Natural killer cell (primary cell): ENCODE results near the gene WDFY3. TPM values are rescaled to one million over a fixed set of nuclear protein-coding genes. Genes with fewer than 3 reads are reported as not detected.

Experiments used
- ATAC-seq, 3 donors: fragments of 150-1000 bp in 2 of 3; fragments of 200-7000 bp in 1 of 3; cut with Tn5 transposase; 1 replicate in 1 of 3; 2 replicates in 2 of 3; pipeline ENCODE4 v1.10.0; 2021; ENCODE audit warnings: mild to moderate bottlenecking in 2 of 3, moderate library complexity in 2 of 3
- DNase-seq, 2 donors: peaks; one replicate each; pipeline versions ENCODE4 v3.0.0 to v3.0.0-alpha.2; 2013 to 2021; ENCODE audit warnings: mixed read lengths in 1 of 2
- H3K27ac ChIP-seq: one replicate; pipeline ENCODE4 v1.5.1; 2013; ENCODE audit warnings: mild to moderate bottlenecking, low read length
- H3K27me3 ChIP-seq: one replicate; pipeline ENCODE4 v1.6.1; 2013; ENCODE audit warnings: low read length; ENCODE audit not compliant: control insufficient read depth, insufficient read depth
- H3K36me3 ChIP-seq: one replicate; pipeline ENCODE4 v1.6.1; 2013; ENCODE audit warnings: low read length; ENCODE audit not compliant: control insufficient read depth, insufficient read depth
- H3K4me1 ChIP-seq: one replicate; pipeline ENCODE4 v1.6.1; 2013; ENCODE audit warnings: low read length; ENCODE audit not compliant: control insufficient read depth, insufficient read depth
- H3K4me3 ChIP-seq: one replicate; pipeline ENCODE4 v1.5.1; 2013; ENCODE audit warnings: low read length
- H3K9me3 ChIP-seq: one replicate; pipeline ENCODE4 v1.6.1; 2013; ENCODE audit warnings: low read length; ENCODE audit not compliant: control insufficient read depth, insufficient read depth
- H3K27ac Mint-ChIP-seq, 2 donors: one replicate each; pipeline ENCODE4 v1.8.0; 2022; ENCODE audit warnings: mild to moderate bottlenecking in 2 of 2, mixed read lengths in 2 of 2, moderate library complexity in 1 of 2
- H3K27me3 Mint-ChIP-seq, 2 donors: one replicate each; pipeline ENCODE4 v1.8.0; 2022; ENCODE audit warnings: low read depth in 2 of 2, mixed read lengths in 2 of 2
- H3K36me3 Mint-ChIP-seq: one replicate; pipeline ENCODE4 v1.8.0; 2022; ENCODE audit warnings: mixed read lengths
- H3K4me1 Mint-ChIP-seq, 2 donors: one replicate each; pipeline ENCODE4 v1.8.0; 2022; ENCODE audit warnings: mixed read lengths in 2 of 2
- H3K4me3 Mint-ChIP-seq: one replicate; pipeline ENCODE4 v1.8.0; 2022; ENCODE audit warnings: mild to moderate bottlenecking, moderate library complexity, mixed read lengths
- H3K9me3 Mint-ChIP-seq, 2 donors: one replicate each; pipeline ENCODE4 v1.8.0; 2022; ENCODE audit warnings: mixed read lengths in 2 of 2
- WGBS: methylation state at CpG from one replicate; pipeline ENCODE4 v1.1.7; 2013; ENCODE audit warnings: missing lambda C conversion rate; ENCODE audit not compliant: insufficient coverage; 5-methylcytosine and 5-hydroxymethylcytosine counted together
- intact Hi-C: fragments of 100-400 bp; cut with micrococcal nuclease; formaldehyde crosslinking; loops from one replicate; pipeline ENCODE4 v1.14.2; 2022
- total RNA-seq, 4 donors: library from RNA; stranded (reverse); fragments of 120-200 nt in 1 of 4; gene quantifications; one replicate each; pipeline versions ENCODE4 v1.2.3 to v1.2.4, GENCODE V29; 2013 to 2022
- TF ChIP-seq, protein P1 (sequence below): fragments of 200-600 bp; IDR thresholded peaks from one replicate; pipeline ENCODE4 v1.8.0; 2022; ENCODE audit warnings: antibody characterized with exemption

The WDFY3 gene
- total RNA-seq, 3 donors from 2014 or later (not counting 1 experiment from before 2014, with no cell fraction given): 2.5 to 7.2 (median 6.0) TPM

DNA sequence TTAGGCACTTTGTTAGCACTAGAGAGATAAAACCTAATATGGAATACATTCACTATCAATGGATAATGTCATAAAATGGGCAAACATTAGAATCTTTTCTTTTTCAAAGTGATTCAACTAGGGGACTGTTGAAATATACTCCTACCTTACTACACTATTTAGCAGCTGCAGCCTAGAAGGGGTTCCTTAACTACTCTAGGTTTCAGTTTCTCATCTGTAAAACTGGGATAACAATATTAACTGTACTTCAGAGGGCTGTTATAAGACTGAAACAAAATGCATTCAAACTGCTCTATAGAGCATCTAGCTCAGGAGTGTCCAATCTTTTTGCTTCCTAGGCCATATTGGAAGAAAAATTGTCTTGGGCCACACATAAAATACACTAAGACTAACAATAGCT, 236.1 kb downstream of the WDFY3 start:
- Histone ChIP-seq H3K36me3 (no peaks in the 10 kb centered on the region), H3K27ac (no peak overlapping the region), H3K27me3 (no peaks in the 10 kb centered on the region), H3K9me3 (no peaks in the 10 kb centered on the region), H3K4me3 (no peak overlapping the region), H3K4me1 (no peaks in the 10 kb centered on the region)
- ATAC-seq: no peak
- Mint-ChIP-seq H3K9me3 (peaks cover 0 to 6% of the 10 kb centered on the region in 2 donors), H3K27me3 (no peaks in the 10 kb centered on the region), H3K27ac (no peak overlapping the region), H3K4me3 (no peak overlapping the region), H3K36me3 (no peaks in the 10 kb centered on the region), H3K4me1 (no peaks in the 10 kb centered on the region)
- intact Hi-C loops: no loop called here
- DNase-seq: no peak
- TF ChIP-seq, protein P1, sequence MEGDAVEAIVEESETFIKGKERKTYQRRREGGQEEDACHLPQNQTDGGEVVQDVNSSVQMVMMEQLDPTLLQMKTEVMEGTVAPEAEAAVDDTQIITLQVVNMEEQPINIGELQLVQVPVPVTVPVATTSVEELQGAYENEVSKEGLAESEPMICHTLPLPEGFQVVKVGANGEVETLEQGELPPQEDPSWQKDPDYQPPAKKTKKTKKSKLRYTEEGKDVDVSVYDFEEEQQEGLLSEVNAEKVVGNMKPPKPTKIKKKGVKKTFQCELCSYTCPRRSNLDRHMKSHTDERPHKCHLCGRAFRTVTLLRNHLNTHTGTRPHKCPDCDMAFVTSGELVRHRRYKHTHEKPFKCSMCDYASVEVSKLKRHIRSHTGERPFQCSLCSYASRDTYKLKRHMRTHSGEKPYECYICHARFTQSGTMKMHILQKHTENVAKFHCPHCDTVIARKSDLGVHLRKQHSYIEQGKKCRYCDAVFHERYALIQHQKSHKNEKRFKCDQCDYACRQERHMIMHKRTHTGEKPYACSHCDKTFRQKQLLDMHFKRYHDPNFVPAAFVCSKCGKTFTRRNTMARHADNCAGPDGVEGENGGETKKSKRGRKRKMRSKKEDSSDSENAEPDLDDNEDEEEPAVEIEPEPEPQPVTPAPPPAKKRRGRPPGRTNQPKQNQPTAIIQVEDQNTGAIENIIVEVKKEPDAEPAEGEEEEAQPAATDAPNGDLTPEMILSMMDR: no peak

DNA sequence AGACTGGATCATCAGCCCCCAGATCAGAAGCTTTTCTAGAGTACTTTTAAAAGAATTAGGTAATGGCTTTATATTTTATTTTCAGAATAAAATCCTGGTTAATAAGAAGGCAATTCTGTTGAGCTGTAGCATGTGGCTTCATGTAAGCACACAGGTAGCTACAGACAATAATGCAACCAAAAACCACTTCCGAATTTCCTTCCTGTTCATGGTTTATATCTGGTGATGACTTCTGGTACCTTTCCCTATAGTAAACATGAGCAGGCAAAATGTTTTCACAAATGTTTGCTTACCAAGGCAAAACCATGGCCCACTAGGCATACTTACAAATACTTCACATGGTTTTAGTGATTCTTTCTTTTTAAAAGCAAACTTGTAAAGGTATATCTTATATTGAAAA, 239.0 kb downstream of the WDFY3 start:
- H3K36me3 Mint-ChIP-seq: no peaks in the 10 kb centered on the region
- TF ChIP-seq, protein P1: no peak
- DNase-seq: no peak
- Histone ChIP-seq H3K27me3 (no peaks in the 10 kb centered on the region), H3K36me3 (no peaks in the 10 kb centered on the region), H3K27ac (no peak overlapping the region), H3K4me1 (no peaks in the 10 kb centered on the region), H3K4me3 (no peak overlapping the region), H3K9me3 (no peaks in the 10 kb centered on the region)
- no peak overlapping the region for H3K27ac Mint-ChIP-seq
- intact Hi-C loops: no loop called here
- peaks cover 0 to 2% of the 10 kb centered on the region in 2 donors for H3K27me3 Mint-ChIP-seq
- peaks cover 0 to 6% of the 10 kb centered on the region in 2 donors for H3K9me3 Mint-ChIP-seq
- H3K4me1 Mint-ChIP-seq: no peaks in the 10 kb centered on the region
- WGBS: 100% methylated on average over 1 of the region's 1 CpG
- no peak overlapping the region for H3K4me3 Mint-ChIP-seq
- no peak for ATAC-seq

DNA sequence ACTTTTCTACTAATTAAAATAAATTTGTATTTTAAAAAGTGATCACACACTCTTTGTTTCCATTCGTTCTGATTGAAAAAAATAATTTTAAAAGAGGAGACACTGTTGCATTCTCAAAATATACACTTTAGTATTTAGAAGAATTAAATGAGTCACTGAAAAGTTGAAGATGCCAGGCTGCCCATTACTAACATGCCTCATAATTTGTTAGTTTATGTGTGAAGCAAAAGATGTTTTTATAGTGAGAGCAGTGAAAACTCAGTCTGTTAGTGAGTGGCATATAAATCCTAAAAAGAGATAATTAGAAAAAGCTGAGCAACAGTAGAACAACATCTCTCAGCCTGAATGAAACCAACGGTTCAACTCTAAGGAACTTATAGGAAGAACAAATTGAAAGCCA, 240.1 kb downstream of the WDFY3 start:
- H3K4me3 ChIP-seq: no peak overlapping the region
- H3K9me3 Mint-ChIP-seq: peaks cover 0 to 6% of the 10 kb centered on the region in 2 donors
- DNase-seq (no peak), ATAC-seq (no peak)
- intact Hi-C loops: no loop called here
- no peak overlapping the region for H3K27ac ChIP-seq
- H3K36me3 Mint-ChIP-seq: no peaks in the 10 kb centered on the region
- WGBS: 67% methylated on average over 1 of the region's 2 CpGs
- H3K27me3 ChIP-seq: no peaks in the 10 kb centered on the region
- no peaks in the 10 kb centered on the region for H3K36me3 ChIP-seq
- H3K4me3 Mint-ChIP-seq: no peak overlapping the region
- H3K9me3 ChIP-seq: no peaks in the 10 kb centered on the region
- H3K4me1 Mint-ChIP-seq: no peaks in the 10 kb centered on the region
- TF ChIP-seq, protein P1: no peak
- no peak overlapping the region for H3K27ac Mint-ChIP-seq
- H3K4me1 ChIP-seq: no peaks in the 10 kb centered on the region
- H3K27me3 Mint-ChIP-seq: peaks cover 0 to 2% of the 10 kb centered on the region in 2 donors

DNA sequence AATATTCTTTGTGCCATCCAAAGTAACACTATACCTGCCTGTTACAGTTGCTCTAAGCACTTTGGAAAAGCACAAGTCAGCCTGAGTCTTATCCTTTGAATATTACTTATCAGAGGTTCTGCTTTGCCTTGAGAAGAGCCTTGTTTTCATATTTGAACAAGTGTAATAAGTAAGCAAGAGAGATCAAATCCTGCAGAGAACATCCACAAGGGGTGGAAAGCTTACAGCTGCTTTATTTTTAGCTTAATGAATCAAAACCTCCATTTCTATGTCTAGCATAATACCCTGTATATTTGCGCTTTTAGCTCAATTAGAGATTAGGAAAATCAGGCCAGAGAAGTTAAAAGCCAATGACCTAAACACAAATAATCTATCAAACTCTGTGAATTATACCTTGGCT, 243.8 kb downstream of the WDFY3 start:
- H3K4me3 Mint-ChIP-seq: no peak overlapping the region
- intact Hi-C loops: no loop called here
- Histone ChIP-seq H3K4me1 (no peaks in the 10 kb centered on the region), H3K36me3 (no peaks in the 10 kb centered on the region), H3K9me3 (no peaks in the 10 kb centered on the region), H3K27ac (no peak overlapping the region), H3K4me3 (no peak overlapping the region), H3K27me3 (no peaks in the 10 kb centered on the region)
- no peaks in the 10 kb centered on the region for H3K4me1 Mint-ChIP-seq
- 92% methylated on average over 1 of the region's 1 CpG for WGBS
- H3K27me3 Mint-ChIP-seq: peaks cover 0 to 2% of the 10 kb centered on the region in 2 donors
- H3K9me3 Mint-ChIP-seq: peaks cover 0 to 6% of the 10 kb centered on the region in 2 donors
- no peak overlapping the region for H3K27ac Mint-ChIP-seq
- no peak for ATAC-seq
- DNase-seq: no peak
- TF ChIP-seq, protein P1: no peak
- no peaks in the 10 kb centered on the region for H3K36me3 Mint-ChIP-seq
